OCI-LY1 (cell line): ENCODE measurements around the gene KRTAP3-1.
"Not testable (repeated sequence)": the region's sequence is repeated elsewhere in the genome, so short reads cannot be mapped to it uniquely, and the experiment has no call there.

Experiments used
- H2AFZ ChIP-seq: fragments of 200-600 bp; sonication (generic), shearing (Covaris generic); 2 replicates; pipeline ENCODE4 v1.6.0; 2014; ENCODE audit warnings: antibody characterized with exemption, mild to moderate bottlenecking, low read length
- H3F3A ChIP-seq: fragments of 200-600 bp; sonication (generic), shearing (Covaris generic); 2 replicates; pipeline ENCODE4 v1.6.0; 2014; ENCODE audit warnings: mild to moderate bottlenecking, antibody characterized with exemption, low read length, moderate library complexity; ENCODE audit not compliant: insufficient read depth
- H3K27ac ChIP-seq: fragments of 200-600 bp; sonication (generic); 2 replicates; pipeline ENCODE4 v1.5.1; 2014; ENCODE audit warnings: low read length, mixed run types, mild to moderate bottlenecking, low read depth; ENCODE audit not compliant: poor library complexity, severe bottlenecking
- H3K27me3 ChIP-seq: fragments of 200-600 bp; sonication (generic); 2 replicates; pipeline ENCODE4 v1.6.0; 2014; ENCODE audit warnings: antibody characterized with exemption, mild to moderate bottlenecking, low read length, moderate library complexity; ENCODE audit not compliant: insufficient read depth
- H3K36me3 ChIP-seq: fragments of 200-600 bp; sonication (generic); 2 replicates; pipeline ENCODE4 v1.6.1; 2014; ENCODE audit warnings: mild to moderate bottlenecking, antibody characterized with exemption, low read length, moderate library complexity, mixed read lengths; ENCODE audit not compliant: insufficient read depth
- H3K4me1 ChIP-seq: fragments of 200-600 bp; sonication (generic); 2 replicates; pipeline ENCODE4 v1.5.1; 2014; ENCODE audit warnings: mild to moderate bottlenecking, low read length, moderate library complexity; ENCODE audit not compliant: insufficient read depth, severe bottlenecking
- H3K4me2 ChIP-seq: fragments of 200-600 bp; sonication (generic), shearing (Covaris generic); 2 replicates; pipeline ENCODE4 v1.6.1; 2014; ENCODE audit warnings: low read length
- H3K4me3 ChIP-seq: fragments of 200-600 bp; sonication (generic); 2 replicates; pipeline ENCODE4 v1.5.1; 2014; ENCODE audit warnings: low read length, low read depth, mild to moderate bottlenecking, mixed read lengths; ENCODE audit not compliant: poor library complexity, severe bottlenecking
- H3K79me2 ChIP-seq: fragments of 200-600 bp; shearing (Covaris generic); 2 replicates; pipeline ENCODE4 v1.6.1; 2016; ENCODE audit warnings: mixed run types, low read length, mixed read lengths; ENCODE audit not compliant: insufficient read depth
- H3K9ac ChIP-seq: fragments of 200-600 bp; sonication (generic), shearing (Covaris generic); 2 replicates; pipeline ENCODE4 v1.6.1; 2014; ENCODE audit warnings: mild to moderate bottlenecking, low read length, mixed read lengths
- H3K9me2 ChIP-seq: fragments of 200-600 bp; sonication (generic), shearing (Covaris generic); 2 replicates; pipeline ENCODE4 v1.6.1; 2014; ENCODE audit warnings: low read depth, mild to moderate bottlenecking, low read length, mixed read lengths
- H3K9me3 ChIP-seq: fragments of 200-600 bp; shearing (Covaris generic); 2 replicates; pipeline ENCODE4 v1.6.1; 2014; ENCODE audit warnings: low read length, mixed read lengths
- H4K20me1 ChIP-seq: fragments of 200-600 bp; sonication (generic), shearing (Covaris generic); 2 replicates; pipeline ENCODE4 v1.6.0; 2016; ENCODE audit warnings: mild to moderate bottlenecking, low read length; ENCODE audit not compliant: insufficient read depth
- CTCF ChIP-seq: fragments of 200-600 bp; sonication (generic), shearing (Covaris generic); IDR thresholded peaks from 2 replicates; pipeline ENCODE4 v1.5.1; 2017; ENCODE audit warnings: mild to moderate bottlenecking, antibody characterized with exemption, low read length, moderate library complexity, mixed read lengths
- EZH2 ChIP-seq: fragments of 200-600 bp; sonication (generic), shearing (Covaris generic); IDR thresholded peaks from 2 replicates; pipeline ENCODE4 v1.8.0; 2017; ENCODE audit warnings: borderline replicate concordance, mixed run types, mild to moderate bottlenecking, antibody characterized with exemption, low read length, moderate library complexity, mixed read lengths

The KRTAP3-1 gene

GRCh38 chr17:41001795-41002194, 7.1 kb downstream of the KRTAP3-1 start:
- Histone ChIP-seq H3K27ac (no peak overlapping the region), H3K79me2 (no peaks in the 10 kb centered on the region), H3K9me3 (no peaks in the 10 kb centered on the region), H2AFZ (no peak overlapping the region), H3K4me1 (no peaks in the 10 kb centered on the region), H3K4me2 (no peak overlapping the region), H3K4me3 (no peak overlapping the region), H3K9me2 (no peaks in the 10 kb centered on the region), H3K36me3 (no peaks in the 10 kb centered on the region), H3K27me3 (no peaks in the 10 kb centered on the region; the same call in 1 of the 2 replicates), H4K20me1 (no peaks in the 10 kb centered on the region), H3F3A (no peaks in the 10 kb centered on the region), H3K9ac (no peak overlapping the region)
- TF ChIP-seq CTCF (no peak), EZH2 (no peak)

- not testable (repeated sequence) for H3K9me2 ChIP-seq, H3K9ac ChIP-seq, H3K27me3 ChIP-seq, H2AFZ ChIP-seq, H3K36me3 ChIP-seq, H3K9me3 ChIP-seq, H4K20me1 ChIP-seq, H3F3A ChIP-seq, H3K79me2 ChIP-seq, H3K4me1 ChIP-seq, H3K4me2 ChIP-seq, H3K27ac ChIP-seq, H3K4me3 ChIP-seq
Measured at GRCh38 chr17:40999563-40999962, 9.4 kb downstream of the KRTAP3-1 start, which contains the start of gene KRTAP3-2. Gene KRTAP3-2, minus strand, starts transcription at chr17:40999906. Its CDS starts 53 bp downstream, at chr17:40999853.

- Histone ChIP-seq H3K27me3 (no peaks in the 10 kb centered on the region), H3K9me3 (no peaks in the 10 kb centered on the region), H3K4me2 (no peak overlapping the region), H3F3A (no peaks in the 10 kb centered on the region), H3K9me2 (no peaks in the 10 kb centered on the region), H3K9ac (no peak overlapping the region), H3K27ac (no peak overlapping the region), H3K79me2 (no peaks in the 10 kb centered on the region), H3K4me3 (no peak overlapping the region), H3K36me3 (no peaks in the 10 kb centered on the region), H2AFZ (no peak overlapping the region), H4K20me1 (no peaks in the 10 kb centered on the region), H3K4me1 (no peaks in the 10 kb centered on the region)
- TF ChIP-seq CTCF, result no peak
- no peak for TF ChIP-seq EZH2
Measured at GRCh38 chr17:40997361-40997760, 11.6 kb downstream of the KRTAP3-1 start.

GRCh38 chr17:40996829-40997228, 12.1 kb downstream of the KRTAP3-1 start:
- no peaks in the 10 kb centered on the region for H3K9me3 ChIP-seq
- no peak overlapping the region for H2AFZ ChIP-seq
- no peaks in the 10 kb centered on the region for H3K79me2 ChIP-seq
- no peaks in the 10 kb centered on the region for H3K36me3 ChIP-seq
- no peaks in the 10 kb centered on the region for H3K9me2 ChIP-seq
- H4K20me1 ChIP-seq, result no peaks in the 10 kb centered on the region
- H3K27ac ChIP-seq, result no peak overlapping the region
- TF ChIP-seq CTCF, result no peak
- no peak for TF ChIP-seq EZH2
- H3F3A ChIP-seq, result no peaks in the 10 kb centered on the region
- H3K4me2 ChIP-seq, result no peak overlapping the region
- H3K9ac ChIP-seq, result no peak overlapping the region
- no peak overlapping the region for H3K4me3 ChIP-seq
- no peaks in the 10 kb centered on the region for H3K27me3 ChIP-seq
- H3K4me1 ChIP-seq, result no peaks in the 10 kb centered on the region
